ENCODE data around the gene EYS. TPM values are rescaled to one million over a fixed set of nuclear protein-coding genes. Genes with fewer than 3 reads are reported as not detected.

The EYS gene
- total RNA-seq, 5 donors from 2014 or later (not counting 1 experiment from before 2014, with no cell fraction given): not detected

DNA sequence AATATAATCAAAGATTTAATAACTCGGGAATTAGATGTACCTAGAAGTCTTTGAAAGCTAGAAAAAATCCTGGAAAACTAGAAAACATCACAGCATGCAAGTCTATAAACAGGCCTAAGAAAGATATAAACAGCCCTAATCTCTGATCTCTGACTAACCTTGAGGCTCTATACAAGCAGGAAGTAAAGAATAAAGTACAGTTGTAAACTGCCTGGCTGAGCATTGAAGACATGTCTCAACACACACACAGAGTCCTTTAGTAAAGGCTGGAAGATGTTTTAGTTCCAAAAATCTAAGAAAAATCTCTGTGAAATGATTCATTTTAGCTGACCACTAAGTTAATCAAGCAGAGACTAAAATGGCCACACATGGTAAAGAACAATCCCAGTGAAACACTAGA, 774.5 kb downstream of the EYS start:
- ATAC-seq (replicated peaks in 1 of 4) (no peak), DNase-seq (no peak)
- Histone ChIP-seq H3K27ac (ENCODE audit: low read length) (no peak overlapping the region), H3K36me3 (ENCODE audit: control insufficient read depth in 2 of 2, extremely low read depth in 1 of 2, insufficient read depth in 1 of 2, low read length in 1 of 2) (no peaks in the 10 kb centered on the region), H3K9me3 (no peaks in the 10 kb centered on the region), H3K27me3 (replicated peaks in 1 of 2; ENCODE audit: control insufficient read depth in 2 of 2, extremely low read depth in 1 of 2, insufficient read depth in 2 of 2, low read length in 1 of 2) (no peaks in the 10 kb centered on the region), H3K4me3 (ENCODE audit: control insufficient read depth in 1 of 2, extremely low read depth in 1 of 2, low read length in 1 of 2) (no peak overlapping the region), H3K4me1 (ENCODE audit: control insufficient read depth in 1 of 2, extremely low read depth in 1 of 2, insufficient read depth in 2 of 2, low read length in 2 of 2) (no peaks in the 10 kb centered on the region)
- no peak overlapping the region for H3K4me3 Mint-ChIP-seq
- H3K4me1 Mint-ChIP-seq: no peaks in the 10 kb centered on the region
- CTCF ChIA-PET: interaction anchor here in 1 of 2 donors (0.6 kb wide), 1 partner anchor 9 kb away, joined by 4 read pairs; no protein-coding TSS in a partner anchor
- WGBS (ENCODE audit: insufficient coverage): no CpG with 5 or more reads among the region's 1 CpG
- POLR2A ChIA-PET: no interaction called here
- H3K27ac Mint-ChIP-seq: no peak overlapping the region
- no peaks in the 10 kb centered on the region for H3K27me3 Mint-ChIP-seq
- H3K9me3 Mint-ChIP-seq: peaks cover 5 to 16% (median 14%) of the 10 kb centered on the region in 3 donors
- H3K36me3 Mint-ChIP-seq: no peaks in the 10 kb centered on the region

DNA sequence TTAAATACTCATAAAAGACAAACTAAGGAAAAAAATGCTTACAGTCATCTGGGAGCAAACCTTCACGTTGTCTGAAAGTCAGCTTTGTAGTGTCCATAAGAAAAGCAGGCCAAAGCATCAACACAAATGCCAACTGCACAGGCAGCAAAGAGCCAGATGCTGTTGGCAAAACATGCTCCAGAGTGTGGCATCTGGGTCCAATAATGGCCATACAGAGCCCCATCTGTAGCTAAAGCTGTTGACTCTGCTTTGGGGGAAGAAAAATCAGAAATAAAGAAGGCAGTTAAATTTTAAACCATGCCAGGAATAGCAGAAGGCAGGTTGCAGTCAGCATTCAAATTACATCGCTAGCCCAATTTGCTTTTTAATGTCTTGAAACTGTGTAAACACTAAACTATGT, 776.3 kb downstream of the EYS start:
- no peaks in the 10 kb centered on the region for H3K4me1 ChIP-seq (ENCODE audit: control insufficient read depth in 1 of 2, extremely low read depth in 1 of 2, insufficient read depth in 2 of 2, low read length in 2 of 2)
- H3K4me3 ChIP-seq (ENCODE audit: control insufficient read depth in 1 of 2, extremely low read depth in 1 of 2, low read length in 1 of 2): no peak overlapping the region
- Mint-ChIP-seq H3K9me3 (peaks cover 5 to 19% (median 15%) of the 10 kb centered on the region in 3 donors), H3K4me3 (no peak overlapping the region), H3K4me1 (no peaks in the 10 kb centered on the region), H3K27ac (no peak overlapping the region), H3K27me3 (no peaks in the 10 kb centered on the region), H3K36me3 (no peaks in the 10 kb centered on the region)
- no peaks in the 10 kb centered on the region for H3K27me3 ChIP-seq (replicated peaks in 1 of 2; ENCODE audit: control insufficient read depth in 2 of 2, extremely low read depth in 1 of 2, insufficient read depth in 2 of 2, low read length in 1 of 2)
- H3K9me3 ChIP-seq: no peaks in the 10 kb centered on the region
- WGBS (ENCODE audit: insufficient coverage): 13% methylated on average over 1 of the region's 2 CpGs
- no peak for DNase-seq
- no peaks in the 10 kb centered on the region for H3K36me3 ChIP-seq (ENCODE audit: control insufficient read depth in 2 of 2, extremely low read depth in 1 of 2, insufficient read depth in 1 of 2, low read length in 1 of 2)
- CTCF ChIA-PET: no interaction called here
- no peak overlapping the region for H3K27ac ChIP-seq (ENCODE audit: low read length)
- ATAC-seq (replicated peaks in 1 of 4): no peak
- POLR2A ChIA-PET: no interaction called here

DNA sequence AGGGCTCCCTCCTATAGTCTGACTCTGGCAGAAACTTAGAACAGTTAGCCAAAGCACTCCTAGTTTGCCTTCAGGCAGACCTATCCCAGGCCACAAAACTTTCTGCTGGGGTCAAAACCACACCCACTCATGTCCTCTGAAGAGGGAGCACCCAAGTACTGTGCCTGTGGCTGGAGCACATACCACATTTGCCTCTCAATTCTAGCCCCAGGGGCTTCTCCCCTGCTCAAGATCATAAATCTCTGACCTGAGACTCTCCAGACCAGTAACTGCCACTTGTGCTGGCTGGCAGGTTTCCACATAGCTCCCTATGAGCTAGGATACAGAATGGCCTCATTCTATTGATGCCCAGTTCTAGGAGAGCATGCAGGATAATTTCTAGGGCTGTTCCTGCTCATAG, 781.0 kb downstream of the EYS start:
- Histone ChIP-seq H3K4me3 (ENCODE audit: control insufficient read depth in 1 of 2, extremely low read depth in 1 of 2, low read length in 1 of 2) (no peak overlapping the region), H3K36me3 (ENCODE audit: control insufficient read depth in 2 of 2, extremely low read depth in 1 of 2, insufficient read depth in 1 of 2, low read length in 1 of 2) (no peaks in the 10 kb centered on the region), H3K9me3 (no peaks in the 10 kb centered on the region), H3K27ac (ENCODE audit: low read length) (no peak overlapping the region), H3K4me1 (ENCODE audit: control insufficient read depth in 1 of 2, extremely low read depth in 1 of 2, insufficient read depth in 2 of 2, low read length in 2 of 2) (no peaks in the 10 kb centered on the region), H3K27me3 (replicated peaks in 1 of 2; ENCODE audit: control insufficient read depth in 2 of 2, extremely low read depth in 1 of 2, insufficient read depth in 2 of 2, low read length in 1 of 2) (no peaks in the 10 kb centered on the region)
- no peak overlapping the region for H3K4me3 Mint-ChIP-seq
- H3K27me3 Mint-ChIP-seq: no peaks in the 10 kb centered on the region
- ATAC-seq (replicated peaks in 1 of 4) (no peak), DNase-seq (no peak)
- H3K9me3 Mint-ChIP-seq: peaks cover 14 to 25% (median 21%) of the 10 kb centered on the region in 3 donors
- POLR2A ChIA-PET: no interaction called here
- CTCF ChIA-PET: no interaction called here
- no peaks in the 10 kb centered on the region for H3K36me3 Mint-ChIP-seq
- no peaks in the 10 kb centered on the region for H3K4me1 Mint-ChIP-seq
- H3K27ac Mint-ChIP-seq: no peak overlapping the region

DNA sequence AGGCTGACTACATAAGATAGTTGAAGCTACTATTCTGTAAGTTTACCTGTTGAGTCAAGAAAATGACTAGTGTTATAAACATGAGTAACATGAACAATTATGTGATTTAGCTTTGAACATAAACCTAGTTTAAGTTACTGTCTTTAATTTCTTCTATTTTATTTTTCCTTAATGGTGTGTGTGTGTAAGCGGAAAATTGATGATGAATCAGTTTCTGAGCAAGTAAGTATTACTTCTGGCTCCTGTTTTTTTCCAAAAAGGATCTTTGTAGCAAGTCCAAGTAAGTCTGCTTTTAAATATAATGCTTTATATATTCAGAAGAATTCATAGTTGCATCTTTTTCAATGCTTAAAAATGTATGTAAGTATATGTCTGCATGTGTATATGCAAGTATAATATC, 786.8 kb downstream of the EYS start:
- CTCF ChIA-PET: no interaction called here
- Histone ChIP-seq H3K9me3 (no peaks in the 10 kb centered on the region), H3K4me1 (ENCODE audit: control insufficient read depth in 1 of 2, extremely low read depth in 1 of 2, insufficient read depth in 2 of 2, low read length in 2 of 2) (no peaks in the 10 kb centered on the region), H3K27ac (ENCODE audit: low read length) (no peak overlapping the region), H3K4me3 (ENCODE audit: control insufficient read depth in 1 of 2, extremely low read depth in 1 of 2, low read length in 1 of 2) (no peak overlapping the region), H3K27me3 (replicated peaks in 1 of 2; ENCODE audit: control insufficient read depth in 2 of 2, extremely low read depth in 1 of 2, insufficient read depth in 2 of 2, low read length in 1 of 2) (no peaks in the 10 kb centered on the region), H3K36me3 (ENCODE audit: control insufficient read depth in 2 of 2, extremely low read depth in 1 of 2, insufficient read depth in 1 of 2, low read length in 1 of 2) (no peaks in the 10 kb centered on the region)
- no CpG with 5 or more reads among the region's 1 CpG for WGBS (ENCODE audit: insufficient coverage)
- no peaks in the 10 kb centered on the region for H3K4me1 Mint-ChIP-seq
- POLR2A ChIA-PET: no interaction called here
- H3K27me3 Mint-ChIP-seq: no peaks in the 10 kb centered on the region
- H3K27ac Mint-ChIP-seq: no peak overlapping the region
- no peak for ATAC-seq (replicated peaks in 1 of 4)
- H3K9me3 Mint-ChIP-seq: peaks cover 15 to 24% (median 23%) of the 10 kb centered on the region in 3 donors
- no peaks in the 10 kb centered on the region for H3K36me3 Mint-ChIP-seq
- DNase-seq: no peak
- no peak overlapping the region for H3K4me3 Mint-ChIP-seq

GRCh38 chr6:64914124-64914523, 792.9 kb downstream of the EYS start:
- Mint-ChIP-seq H3K27me3 (no peaks in the 10 kb centered on the region), H3K4me3 (no peak overlapping the region)
- POLR2A ChIA-PET: no interaction called here

GRCh38 chr6:64912966-64913365, 794.1 kb downstream of the EYS start:
- H3K36me3 Mint-ChIP-seq: no peaks in the 10 kb centered on the region
- no peak overlapping the region for H3K27ac Mint-ChIP-seq
- Histone ChIP-seq H3K27ac (ENCODE audit: low read length) (no peak overlapping the region), H3K27me3 (replicated peaks in 1 of 2; ENCODE audit: control insufficient read depth in 2 of 2, extremely low read depth in 1 of 2, insufficient read depth in 2 of 2, low read length in 1 of 2) (no peaks in the 10 kb centered on the region), H3K9me3 (no peaks in the 10 kb centered on the region), H3K4me3 (ENCODE audit: control insufficient read depth in 1 of 2, extremely low read depth in 1 of 2, low read length in 1 of 2) (no peak overlapping the region), H3K36me3 (ENCODE audit: control insufficient read depth in 2 of 2, extremely low read depth in 1 of 2, insufficient read depth in 1 of 2, low read length in 1 of 2) (no peaks in the 10 kb centered on the region), H3K4me1 (ENCODE audit: control insufficient read depth in 1 of 2, extremely low read depth in 1 of 2, insufficient read depth in 2 of 2, low read length in 2 of 2) (no peaks in the 10 kb centered on the region)
- no peak for ATAC-seq (replicated peaks in 1 of 4)
- no CpG with 5 or more reads among the region's 1 CpG for WGBS (ENCODE audit: insufficient coverage)
- no peaks in the 10 kb centered on the region for H3K27me3 Mint-ChIP-seq
- no peak for DNase-seq
- peaks cover 1 to 7% (median 4%) of the 10 kb centered on the region in 3 donors for H3K9me3 Mint-ChIP-seq
- no peak overlapping the region for H3K4me3 Mint-ChIP-seq
- CTCF ChIA-PET: no interaction called here
- POLR2A ChIA-PET: no interaction called here
- no peaks in the 10 kb centered on the region for H3K4me1 Mint-ChIP-seq

More at GRCh38 chr6:64914124-64914523, 792.9 kb downstream of the EYS start:
- H3K9me3 Mint-ChIP-seq: peaks cover 1 to 9% (median 8%) of the 10 kb centered on the region in 3 donors
- CTCF ChIA-PET: no interaction called here
- Histone ChIP-seq H3K36me3 (ENCODE audit: control insufficient read depth in 2 of 2, extremely low read depth in 1 of 2, insufficient read depth in 1 of 2, low read length in 1 of 2) (no peaks in the 10 kb centered on the region), H3K4me3 (ENCODE audit: control insufficient read depth in 1 of 2, extremely low read depth in 1 of 2, low read length in 1 of 2) (no peak overlapping the region), H3K27me3 (replicated peaks in 1 of 2; ENCODE audit: control insufficient read depth in 2 of 2, extremely low read depth in 1 of 2, insufficient read depth in 2 of 2, low read length in 1 of 2) (no peaks in the 10 kb centered on the region), H3K4me1 (ENCODE audit: control insufficient read depth in 1 of 2, extremely low read depth in 1 of 2, insufficient read depth in 2 of 2, low read length in 2 of 2) (no peaks in the 10 kb centered on the region), H3K27ac (ENCODE audit: low read length) (no peak overlapping the region), H3K9me3 (no peaks in the 10 kb centered on the region)
- ATAC-seq (replicated peaks in 1 of 4): no peak
- no peak for DNase-seq
- no peak overlapping the region for H3K27ac Mint-ChIP-seq
- H3K4me1 Mint-ChIP-seq: no peaks in the 10 kb centered on the region
- H3K36me3 Mint-ChIP-seq: no peaks in the 10 kb centered on the region

GRCh38 chr6:64908104-64908503, 798.9 kb downstream of the EYS start:
- ATAC-seq (replicated peaks in 1 of 4) (no peak), DNase-seq (no peak)
- Mint-ChIP-seq H3K36me3 (no peaks in the 10 kb centered on the region), H3K4me1 (no peaks in the 10 kb centered on the region), H3K4me3 (no peak overlapping the region), H3K9me3 (peaks cover 4 to 7% (median 4%) of the 10 kb centered on the region in 3 donors), H3K27ac (no peak overlapping the region), H3K27me3 (no peaks in the 10 kb centered on the region)
- H3K27me3 ChIP-seq (replicated peaks in 1 of 2; ENCODE audit: control insufficient read depth in 2 of 2, extremely low read depth in 1 of 2, insufficient read depth in 2 of 2, low read length in 1 of 2): no peaks in the 10 kb centered on the region
- H3K4me3 ChIP-seq (ENCODE audit: control insufficient read depth in 1 of 2, extremely low read depth in 1 of 2, low read length in 1 of 2): no peak overlapping the region
- POLR2A ChIA-PET: no interaction called here
- CTCF ChIA-PET: no interaction called here
- WGBS (ENCODE audit: insufficient coverage): 66% methylated on average over 6 of the region's 7 CpGs
- H3K36me3 ChIP-seq (ENCODE audit: control insufficient read depth in 2 of 2, extremely low read depth in 1 of 2, insufficient read depth in 1 of 2, low read length in 1 of 2): no peaks in the 10 kb centered on the region
- H3K27ac ChIP-seq (ENCODE audit: low read length): no peak overlapping the region
- no peaks in the 10 kb centered on the region for H3K9me3 ChIP-seq
- no peaks in the 10 kb centered on the region for H3K4me1 ChIP-seq (ENCODE audit: control insufficient read depth in 1 of 2, extremely low read depth in 1 of 2, insufficient read depth in 2 of 2, low read length in 2 of 2)
